ENCODE measurements around the gene TEX22.

DNA sequence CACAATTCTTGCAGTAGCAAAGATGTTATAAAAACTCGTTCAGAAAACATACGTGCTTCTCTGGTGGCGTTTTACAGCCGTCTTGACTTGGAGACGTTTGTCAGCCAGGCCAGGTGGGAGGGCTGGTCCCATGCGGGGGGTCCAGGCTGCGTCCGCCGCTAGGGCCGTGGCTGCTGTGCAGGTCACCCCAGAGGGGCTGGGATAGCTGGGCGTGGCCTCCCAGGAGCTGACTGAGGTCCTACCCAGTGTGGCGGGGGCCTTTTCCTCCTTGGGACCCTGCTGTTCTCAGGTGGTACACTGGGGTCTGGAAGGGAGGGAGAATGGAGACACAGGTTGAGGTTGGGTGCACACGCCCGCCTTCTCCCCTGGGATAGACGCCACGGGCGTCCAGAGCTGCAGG, 46.5 kb downstream of the TEX22 start:
- TF ChIP-seq, protein P1, sequence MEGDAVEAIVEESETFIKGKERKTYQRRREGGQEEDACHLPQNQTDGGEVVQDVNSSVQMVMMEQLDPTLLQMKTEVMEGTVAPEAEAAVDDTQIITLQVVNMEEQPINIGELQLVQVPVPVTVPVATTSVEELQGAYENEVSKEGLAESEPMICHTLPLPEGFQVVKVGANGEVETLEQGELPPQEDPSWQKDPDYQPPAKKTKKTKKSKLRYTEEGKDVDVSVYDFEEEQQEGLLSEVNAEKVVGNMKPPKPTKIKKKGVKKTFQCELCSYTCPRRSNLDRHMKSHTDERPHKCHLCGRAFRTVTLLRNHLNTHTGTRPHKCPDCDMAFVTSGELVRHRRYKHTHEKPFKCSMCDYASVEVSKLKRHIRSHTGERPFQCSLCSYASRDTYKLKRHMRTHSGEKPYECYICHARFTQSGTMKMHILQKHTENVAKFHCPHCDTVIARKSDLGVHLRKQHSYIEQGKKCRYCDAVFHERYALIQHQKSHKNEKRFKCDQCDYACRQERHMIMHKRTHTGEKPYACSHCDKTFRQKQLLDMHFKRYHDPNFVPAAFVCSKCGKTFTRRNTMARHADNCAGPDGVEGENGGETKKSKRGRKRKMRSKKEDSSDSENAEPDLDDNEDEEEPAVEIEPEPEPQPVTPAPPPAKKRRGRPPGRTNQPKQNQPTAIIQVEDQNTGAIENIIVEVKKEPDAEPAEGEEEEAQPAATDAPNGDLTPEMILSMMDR (IDR thresholded peaks at IDR 0.05), result no peak
- TF ChIP-seq POLR2A (IDR thresholded peaks at IDR 0.05), result no peak

Data from lower leg skin (tissue), 3 donors.